22Rv1 (cell line): ENCODE measurements around the gene C1orf35.

Experiments
- CTCF ChIP-seq: fragments of 450-650 bp; IDR thresholded peaks from 2 replicates; pipeline ENCODE4 v1.5.1; 2017; ENCODE audit warnings: mild to moderate bottlenecking
- ZFX ChIP-seq: fragments of 450-650 bp; IDR thresholded peaks from 2 replicates; pipeline ENCODE4 v1.6.1; 2017; ENCODE audit warnings: antibody characterized with exemption, borderline replicate concordance

DNA sequence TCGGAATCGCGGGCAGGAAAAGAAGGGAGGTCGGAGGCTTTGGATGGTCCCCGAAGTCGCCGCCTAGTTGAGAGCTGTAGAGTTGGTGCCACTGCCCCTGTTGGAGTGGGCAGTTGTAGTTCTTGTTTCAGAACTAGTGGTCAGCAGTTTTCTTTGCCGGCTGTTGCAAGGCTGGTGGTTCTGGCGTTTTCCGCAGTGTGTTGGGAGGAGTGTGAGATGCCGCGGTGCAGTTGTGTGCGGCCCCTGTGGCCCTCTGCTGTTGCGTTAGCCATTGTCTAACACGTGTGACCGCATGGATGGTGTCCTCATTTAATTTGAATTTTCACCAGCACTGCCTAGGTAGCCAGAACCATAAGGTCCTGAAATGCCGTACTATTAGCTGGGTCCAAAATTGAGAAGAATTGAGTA, 19.2 kb downstream of the C1orf35 start:
- TF ChIP-seq CTCF (no peak), ZFX (no peak)
